HG02588 (cell line): ENCODE results near the gene PAPLN.
A peak's percentile ranks its signal among the peaks of the same experiment; 100 is the strongest.

Experiments used
- ATAC-seq: cut with Tn5 transposase; IDR thresholded peaks from one replicate; pipeline ENCODE4 v1.9.1; 2021; ENCODE audit warnings: mild to moderate bottlenecking, moderate library complexity; ENCODE audit not compliant: unreplicated experiment

The PAPLN gene

DNA sequence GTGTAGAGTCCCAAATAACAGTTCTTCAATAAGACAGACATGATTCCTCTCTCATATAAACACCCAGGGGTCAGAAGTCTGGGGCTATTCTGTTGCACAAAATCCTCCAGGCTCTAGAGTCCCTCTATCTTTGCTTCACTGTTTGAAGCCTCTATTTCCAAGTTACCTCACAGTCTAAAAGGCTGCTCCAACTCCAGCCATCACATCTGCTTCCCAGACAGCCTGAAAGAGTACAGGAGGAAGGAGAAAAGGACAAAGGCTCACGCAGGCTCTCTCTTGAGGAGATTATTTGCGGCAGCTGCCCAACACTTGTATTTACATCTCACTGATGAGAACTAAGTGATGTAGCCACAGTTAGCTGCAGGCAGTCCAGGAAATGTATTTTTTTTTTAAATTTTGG lies 6.4 kb downstream of the PAPLN start:
- no peak for ATAC-seq

DNA sequence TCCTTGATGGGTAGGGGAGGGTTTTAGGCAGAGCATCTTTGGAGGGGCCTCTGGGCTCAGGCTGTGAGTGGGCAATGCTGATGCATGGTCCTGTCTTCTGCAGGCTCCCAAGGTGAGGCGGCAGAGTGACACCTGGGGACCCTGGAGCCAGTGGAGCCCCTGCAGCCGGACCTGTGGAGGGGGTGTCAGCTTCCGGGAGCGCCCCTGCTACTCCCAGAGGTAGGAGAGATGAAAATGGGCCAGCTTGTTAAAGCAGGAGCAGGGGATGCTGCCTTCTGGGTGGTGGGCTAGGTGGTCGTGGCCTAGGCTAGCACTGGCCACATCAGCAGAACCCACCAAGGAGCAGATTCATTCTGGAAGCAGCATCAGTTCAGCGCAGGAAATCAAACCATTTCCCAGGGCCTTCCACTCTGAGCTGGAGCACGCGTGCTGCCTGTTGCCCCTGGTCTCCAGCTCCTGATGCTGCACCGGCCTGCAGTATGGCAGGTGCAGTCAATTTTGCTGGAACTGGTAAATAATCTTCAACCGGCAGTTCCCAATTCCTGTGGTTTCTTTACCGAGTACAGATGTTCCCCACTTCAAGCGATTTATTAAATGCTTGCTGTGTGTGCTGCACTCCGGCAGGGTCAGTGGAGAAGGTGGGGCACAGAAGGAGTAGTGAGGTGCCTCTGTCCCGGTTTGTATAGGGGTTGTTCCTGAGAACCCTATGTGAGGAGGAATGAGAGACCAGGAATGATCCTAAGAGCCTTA lies 7.4 kb downstream of the PAPLN start:
- ATAC-seq, result no peak

DNA sequence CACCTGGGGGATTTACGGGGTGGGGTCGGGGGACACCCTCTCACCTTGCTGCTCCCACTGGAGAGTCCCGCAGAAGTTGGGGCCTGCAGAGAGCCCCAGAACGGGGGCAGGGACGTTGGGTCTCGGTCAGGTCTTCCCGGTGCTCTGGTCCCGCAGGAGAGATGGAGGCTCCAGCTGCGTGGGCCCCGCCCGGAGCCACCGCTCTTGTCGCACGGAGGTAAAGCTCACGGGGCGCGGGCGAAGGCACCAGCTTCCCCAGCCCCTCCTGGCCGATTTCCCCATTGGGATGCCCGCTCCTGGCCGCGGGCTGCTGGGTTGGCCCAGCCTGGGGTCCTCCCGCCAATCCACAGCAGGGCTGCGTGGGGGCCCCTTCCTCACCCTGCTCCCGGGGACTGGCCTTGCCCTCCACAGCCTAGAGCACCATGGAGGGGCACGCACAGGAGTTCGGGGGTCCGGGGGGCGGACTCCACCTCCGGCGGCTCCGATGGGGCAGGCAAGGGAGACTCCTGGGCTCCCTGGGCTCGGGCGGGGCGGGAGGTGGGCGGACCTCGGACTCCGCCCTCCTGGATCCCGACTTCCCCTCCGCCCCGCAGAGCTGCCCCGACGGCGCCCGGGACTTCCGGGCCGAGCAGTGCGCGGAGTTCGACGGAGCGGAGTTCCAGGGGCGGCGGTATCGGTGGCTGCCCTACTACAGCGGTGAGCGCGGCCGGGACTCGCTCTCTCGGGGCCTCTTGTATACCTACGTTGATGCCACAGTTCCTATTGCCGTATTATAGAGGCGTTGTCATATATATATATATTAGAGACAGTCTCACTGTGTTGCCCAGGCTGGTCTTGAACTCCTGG lies 8.4 kb downstream of the PAPLN start:
- peak; percentile 53 for ATAC-seq

DNA sequence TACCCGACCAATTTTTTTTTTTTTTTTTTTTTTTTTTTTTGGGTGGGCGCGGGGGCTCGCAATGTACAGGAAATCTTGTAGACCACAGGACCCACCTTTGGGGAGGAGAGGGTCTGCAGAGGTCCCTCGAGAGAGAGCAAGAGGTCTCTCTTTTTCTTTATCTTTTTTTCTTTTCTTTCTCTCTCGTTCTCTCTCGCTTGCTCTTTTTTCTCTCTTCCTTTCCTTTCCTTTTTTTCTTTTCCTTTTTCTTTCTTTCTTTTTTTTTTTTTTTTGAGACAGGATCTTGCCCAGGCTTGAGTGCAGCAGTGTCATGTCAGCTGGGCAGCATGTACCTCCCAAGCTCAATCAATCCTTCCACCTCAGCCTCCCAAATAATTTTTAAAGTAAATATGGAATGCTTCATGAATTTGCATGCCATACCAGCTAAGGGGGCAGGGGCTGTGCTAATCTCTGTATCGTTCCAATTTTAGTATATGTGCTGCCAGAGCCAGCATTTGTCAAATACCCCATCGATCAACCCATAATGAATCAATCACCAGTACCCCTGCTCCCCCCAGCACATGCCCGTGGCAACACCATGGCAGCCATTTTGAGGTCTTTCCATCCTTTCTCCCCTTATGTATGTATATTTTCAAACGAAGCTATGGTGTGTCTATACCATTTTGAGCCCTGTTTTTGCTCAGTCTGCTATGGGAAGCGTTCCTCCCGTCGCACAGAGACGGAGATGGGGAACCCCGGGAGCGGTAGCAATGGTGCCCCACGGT lies 9.3 kb downstream of the PAPLN start:
- no peak for ATAC-seq

DNA sequence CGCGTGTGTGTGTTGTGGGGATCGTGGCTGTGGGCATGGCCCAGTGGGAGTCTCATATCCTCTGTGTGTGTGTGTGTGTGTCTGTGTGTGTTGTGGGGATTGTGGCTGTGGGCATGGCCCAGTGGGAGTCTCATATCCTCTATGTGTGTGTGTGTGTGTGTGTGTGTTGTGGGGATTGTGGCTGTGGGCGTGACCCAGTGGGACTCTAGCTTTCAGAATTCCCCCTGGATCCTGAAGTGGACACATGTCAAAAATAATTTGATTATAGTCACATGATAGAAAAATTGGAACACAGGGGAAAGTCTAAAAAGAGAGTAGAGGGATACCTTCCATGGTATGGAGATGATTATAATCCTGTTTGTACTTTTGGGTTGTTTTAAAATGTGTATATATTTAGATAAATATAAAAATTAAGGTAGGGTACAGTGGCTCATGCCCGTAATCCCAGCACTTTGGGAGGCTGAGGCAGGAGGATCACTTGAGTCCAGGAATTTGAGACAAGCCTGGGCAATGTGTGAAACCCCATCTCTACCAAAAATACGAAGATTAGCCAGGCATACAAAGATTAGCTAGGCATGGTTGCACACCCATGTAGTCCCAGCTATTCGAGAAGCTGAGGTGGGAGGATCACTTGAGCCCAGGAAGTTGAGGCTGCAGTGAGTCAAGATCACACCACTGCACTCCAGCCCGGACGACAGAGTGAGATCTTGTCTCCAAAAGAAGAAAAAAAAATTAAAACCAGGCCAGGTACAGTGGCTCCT lies 11.0 kb downstream of the PAPLN start:
- no peak for ATAC-seq

DNA sequence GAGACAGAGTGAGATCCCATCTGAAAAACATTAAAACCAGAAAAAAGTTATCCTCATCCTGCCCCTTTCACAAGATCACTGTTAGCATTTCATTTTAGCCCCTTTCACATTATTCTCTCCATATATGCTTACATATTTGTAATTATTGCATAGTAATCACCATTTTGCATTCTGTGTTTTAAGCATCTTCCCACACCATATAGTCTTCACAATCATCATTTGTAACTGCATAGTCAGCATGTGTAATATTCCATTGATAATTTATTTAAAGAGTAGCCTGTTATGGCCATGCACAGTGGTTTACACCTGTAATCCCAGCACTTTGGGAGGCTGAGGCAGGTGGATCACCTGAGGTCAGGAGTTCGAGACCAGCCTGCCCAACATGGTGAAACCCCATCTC lies 11.8 kb downstream of the PAPLN start:
- no peak for ATAC-seq

DNA sequence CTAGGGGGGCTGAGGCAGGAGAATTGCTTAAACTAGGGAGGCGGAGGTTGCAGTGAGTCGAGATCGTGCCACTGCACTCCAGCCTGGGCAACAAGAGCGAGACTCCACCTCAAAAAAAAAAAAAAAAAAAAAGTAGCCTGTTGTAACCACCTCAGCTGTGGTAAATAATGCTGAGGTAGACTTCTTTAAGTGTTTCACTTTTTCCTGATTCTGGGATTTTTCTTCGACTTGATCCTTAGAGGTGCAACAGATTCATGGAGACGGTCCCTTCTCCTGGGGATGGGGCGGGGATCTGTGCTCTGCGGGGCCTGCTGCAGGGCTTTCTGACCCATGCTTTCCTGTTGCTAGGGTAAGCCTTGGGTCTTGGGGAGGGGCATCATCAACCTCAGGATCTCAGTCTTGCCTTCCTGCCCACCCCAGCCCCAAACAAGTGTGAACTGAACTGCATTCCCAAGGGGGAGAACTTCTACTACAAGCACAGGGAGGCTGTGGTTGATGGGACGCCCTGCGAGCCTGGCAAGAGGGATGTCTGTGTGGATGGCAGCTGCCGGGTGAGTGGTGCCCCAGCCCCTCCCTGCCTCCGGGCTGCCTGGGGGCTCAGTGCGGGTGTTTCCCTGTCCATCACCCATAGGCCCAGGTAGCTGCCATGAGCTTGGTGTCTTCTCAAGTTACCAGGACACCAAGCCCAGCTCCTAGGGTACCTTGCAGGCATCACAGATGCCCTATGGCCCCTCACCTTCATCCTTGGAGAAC lies 12.4 kb downstream of the PAPLN start:
- ATAC-seq, result no peak

DNA sequence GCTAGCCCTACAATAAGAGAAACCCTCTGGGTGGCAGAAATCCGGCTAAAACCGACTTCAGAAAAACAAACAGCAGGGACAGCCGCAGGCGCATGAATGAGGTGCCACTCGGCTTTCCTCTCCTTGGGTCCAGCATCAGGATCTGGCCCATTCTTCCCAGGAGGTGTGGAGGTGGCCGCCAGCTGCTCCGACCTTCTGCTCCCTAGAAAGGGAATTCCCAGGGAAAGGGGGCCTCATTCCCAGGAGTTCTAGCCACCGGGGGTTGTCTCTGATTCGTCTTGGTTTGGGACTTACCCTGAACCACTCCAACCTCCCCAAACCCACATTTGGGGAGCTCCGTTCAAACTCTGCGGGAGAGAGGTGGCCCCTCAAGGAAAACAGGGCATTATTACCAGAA lies 13.0 kb downstream of the PAPLN start:
- ATAC-seq, result no peak

DNA sequence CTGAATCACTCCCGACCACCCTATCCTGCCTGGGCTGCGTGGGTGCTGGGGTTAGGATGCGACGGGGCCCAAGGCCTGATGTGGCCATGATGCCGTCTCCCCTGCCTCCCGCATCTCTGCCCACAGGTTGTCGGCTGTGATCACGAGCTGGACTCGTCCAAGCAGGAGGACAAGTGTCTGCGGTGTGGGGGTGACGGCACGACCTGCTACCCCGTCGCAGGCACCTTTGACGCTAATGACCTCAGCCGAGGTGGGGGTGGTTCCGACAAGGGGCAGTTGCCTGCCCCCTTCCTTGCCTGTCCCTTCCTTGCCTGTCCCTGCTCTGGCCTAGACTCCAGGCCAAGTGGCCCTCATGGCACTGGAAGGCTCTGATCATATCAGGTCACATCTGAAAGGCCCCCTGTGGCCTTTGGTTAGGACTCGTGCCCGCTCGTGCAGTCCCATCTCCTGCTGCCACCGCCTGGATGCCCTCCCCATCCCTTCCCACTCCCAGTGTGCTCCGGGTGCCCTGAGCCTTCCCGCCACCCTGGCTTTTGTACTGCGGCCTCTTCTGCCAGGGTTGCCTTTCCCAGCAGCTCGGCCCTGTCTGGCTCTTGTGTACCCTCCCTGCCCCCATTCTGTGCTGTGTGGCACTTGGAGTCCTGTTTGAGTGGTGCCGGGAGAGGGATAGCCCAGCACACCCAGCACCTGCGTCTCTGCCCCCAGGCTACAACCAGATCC lies 13.6 kb downstream of the PAPLN start:
- ATAC-seq, result no peak

DNA sequence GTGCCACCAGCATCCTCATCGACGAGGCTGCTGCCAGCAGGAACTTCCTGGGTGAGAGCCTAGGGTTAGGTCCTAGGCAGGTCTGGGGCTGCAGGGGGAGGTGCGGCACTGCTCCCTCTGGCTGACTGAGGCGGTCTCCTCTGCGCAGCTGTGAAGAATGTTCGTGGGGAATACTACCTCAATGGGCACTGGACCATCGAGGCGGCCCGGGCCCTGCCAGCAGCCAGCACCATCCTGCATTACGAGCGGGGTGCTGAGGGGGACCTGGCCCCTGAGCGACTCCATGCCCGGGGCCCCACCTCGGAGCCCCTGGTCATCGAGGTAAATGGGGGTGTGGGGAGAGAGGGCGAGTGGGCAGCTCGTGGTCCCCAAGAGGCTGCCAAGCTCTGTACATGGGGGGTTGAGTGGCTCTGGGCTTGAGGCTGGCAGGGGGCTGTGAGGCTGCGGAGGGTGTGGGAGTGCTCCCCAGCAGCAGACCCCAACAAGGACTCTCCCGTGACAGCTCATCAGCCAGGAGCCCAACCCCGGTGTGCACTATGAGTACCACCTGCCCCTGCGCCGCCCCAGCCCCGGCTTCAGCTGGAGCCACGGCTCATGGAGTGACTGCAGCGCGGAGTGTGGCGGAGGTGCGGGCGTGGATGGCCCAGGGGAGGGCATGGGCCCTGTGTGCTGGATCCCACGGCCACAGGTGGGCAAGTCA lies 14.4 kb downstream of the PAPLN start:
- no peak for ATAC-seq

DNA sequence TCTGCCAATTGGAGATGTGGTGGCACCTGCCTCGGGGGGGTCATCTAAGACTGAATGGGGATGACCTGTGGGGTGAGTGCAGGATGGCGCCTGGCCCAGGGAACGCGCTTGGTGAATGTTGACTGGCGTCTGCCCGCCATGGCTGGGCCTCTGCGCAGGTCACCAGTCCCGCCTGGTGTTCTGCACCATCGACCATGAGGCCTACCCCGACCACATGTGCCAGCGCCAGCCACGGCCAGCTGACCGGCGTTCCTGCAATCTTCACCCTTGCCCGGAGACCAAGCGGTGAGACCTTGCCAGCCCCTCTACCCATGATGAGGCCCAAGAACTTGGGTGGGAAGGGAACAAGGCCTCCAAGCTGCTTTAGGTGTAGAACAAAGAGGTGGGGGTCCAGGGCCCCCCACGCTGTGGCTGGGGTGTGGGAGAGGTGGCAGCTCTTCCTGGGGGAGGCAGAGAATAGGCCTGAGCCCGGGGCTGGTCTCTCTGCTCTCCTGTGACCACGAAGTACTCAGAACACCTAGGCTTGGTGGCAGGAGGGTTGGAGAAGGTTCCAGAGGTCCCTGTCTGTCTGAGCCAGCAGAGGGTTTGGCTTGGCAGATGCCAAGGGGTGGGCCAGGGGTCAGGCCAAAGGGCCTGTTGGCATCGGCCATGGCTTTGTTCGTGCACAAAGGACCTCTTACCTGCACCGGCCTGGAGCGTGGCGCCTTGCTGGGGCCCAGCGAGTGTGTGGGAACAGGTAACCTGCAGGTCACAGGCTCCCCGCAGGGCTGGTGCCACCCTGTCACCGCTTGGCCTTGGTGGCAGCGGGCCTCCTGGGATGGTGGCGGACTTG lies 15.4 kb downstream of the PAPLN start:
- no peak for ATAC-seq

DNA sequence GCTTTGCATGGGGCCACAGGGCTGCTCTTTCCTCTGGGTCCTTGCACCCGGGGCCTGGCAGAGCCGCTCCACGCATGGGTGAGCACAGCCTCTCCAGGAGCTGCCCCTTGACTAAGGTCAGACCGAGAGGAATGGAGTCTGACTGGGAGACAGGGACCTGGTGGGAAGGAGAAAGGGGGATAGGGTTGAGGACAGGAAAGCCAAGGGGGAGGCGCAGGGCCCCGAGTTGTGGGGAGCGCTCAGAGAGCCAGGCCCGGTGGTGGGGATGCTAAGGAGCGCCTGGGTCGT lies 16.0 kb downstream of the PAPLN start:
- ATAC-seq, result no peak

DNA sequence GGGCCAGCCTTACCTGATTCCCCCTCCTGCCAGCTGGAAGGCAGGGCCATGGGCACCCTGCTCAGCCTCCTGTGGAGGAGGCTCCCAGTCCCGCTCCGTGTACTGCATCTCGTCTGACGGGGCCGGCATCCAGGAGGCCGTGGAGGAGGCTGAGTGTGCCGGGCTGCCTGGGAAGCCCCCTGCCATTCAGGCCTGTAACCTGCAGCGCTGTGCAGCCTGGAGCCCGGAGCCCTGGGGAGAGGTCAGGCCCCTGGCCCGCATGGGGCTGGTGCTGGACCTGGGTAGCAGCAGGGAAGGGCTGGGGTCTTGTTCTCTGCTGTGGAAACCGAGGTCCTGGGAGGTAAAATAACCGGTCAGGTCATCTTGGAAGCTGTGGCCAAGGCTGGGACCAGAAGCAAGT lies 16.4 kb downstream of the PAPLN start:
- ATAC-seq, result no peak

DNA sequence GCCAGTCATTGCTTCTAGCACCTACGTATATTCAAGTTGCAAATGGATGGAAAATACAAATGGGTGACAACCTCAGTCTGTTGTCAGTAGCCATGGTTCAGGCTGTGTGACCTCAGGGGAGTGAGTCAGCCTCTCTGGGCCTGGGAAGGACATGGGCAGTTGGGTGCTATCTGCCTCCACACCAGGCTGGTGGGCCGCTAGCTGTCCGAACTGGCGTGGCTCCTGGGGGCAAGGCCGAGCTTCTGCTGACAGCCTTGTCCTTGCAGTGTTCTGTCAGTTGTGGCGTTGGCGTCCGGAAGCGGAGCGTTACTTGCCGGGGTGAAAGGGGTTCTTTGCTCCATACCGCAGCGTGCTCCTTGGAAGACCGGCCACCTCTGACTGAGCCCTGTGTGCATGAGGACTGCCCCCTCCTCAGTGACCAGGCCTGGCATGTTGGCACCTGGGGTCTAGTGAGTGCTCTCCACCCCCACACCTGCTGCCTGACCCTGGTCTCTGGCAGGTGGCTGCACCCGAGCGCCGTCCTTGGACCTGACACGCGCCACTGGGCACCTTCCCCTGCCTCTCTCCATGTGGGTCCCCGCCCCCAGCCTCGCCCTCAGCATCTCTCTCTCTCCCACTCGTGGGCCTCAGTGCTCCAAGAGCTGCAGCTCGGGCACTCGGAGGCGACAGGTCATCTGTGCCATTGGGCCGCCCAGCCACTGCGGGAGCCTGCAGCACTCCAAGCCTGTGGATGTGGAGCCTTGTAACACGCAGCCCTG lies 17.1 kb downstream of the PAPLN start:
- ATAC-seq, result no peak

DNA sequence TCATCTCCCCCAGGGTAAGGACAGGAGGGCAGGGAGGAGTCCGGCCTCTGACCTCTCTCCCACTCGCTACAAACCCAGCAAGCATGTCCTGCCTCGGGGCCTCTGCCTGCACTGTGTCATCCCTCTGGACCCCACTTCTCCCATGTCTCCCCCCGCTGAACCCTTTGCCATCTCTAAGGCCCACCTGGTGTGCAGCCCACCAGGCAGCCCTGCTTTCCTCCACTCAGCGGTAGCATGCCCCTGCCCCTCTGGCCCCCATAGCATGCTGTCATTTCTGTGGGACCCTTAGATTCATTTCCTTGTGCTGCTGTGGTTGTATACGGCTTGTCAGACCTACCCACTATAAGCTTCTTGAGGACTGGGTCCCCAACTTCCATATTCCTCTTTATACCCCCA lies 17.7 kb downstream of the PAPLN start:
- ATAC-seq, result no peak

DNA sequence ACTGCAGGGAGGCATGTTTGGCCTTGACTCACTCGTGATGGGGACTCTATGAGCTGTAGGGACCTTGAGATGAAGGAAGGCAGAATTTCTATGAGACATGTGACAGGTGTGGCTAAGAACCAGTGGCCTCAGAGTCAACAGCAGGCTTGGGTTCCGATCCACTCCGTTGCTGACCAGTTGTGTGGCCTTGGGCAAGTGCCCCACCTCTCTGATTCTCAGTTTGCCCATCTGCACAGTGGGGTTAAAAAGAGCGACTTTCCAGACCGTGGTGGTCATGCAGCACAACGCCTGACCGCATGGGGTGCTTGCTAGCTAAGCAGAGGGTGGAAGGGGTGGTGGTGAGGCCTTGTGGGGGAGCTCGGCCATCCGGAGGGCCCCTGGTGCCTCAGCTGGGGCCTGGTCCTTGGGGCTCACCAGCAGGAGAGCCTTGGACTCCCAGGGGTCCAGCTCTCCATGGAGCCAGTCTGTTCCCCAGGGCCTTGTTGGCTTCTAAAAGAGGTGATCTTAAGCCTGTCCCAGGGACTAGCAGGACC lies 18.5 kb downstream of the PAPLN start:
- ATAC-seq, result no peak

DNA sequence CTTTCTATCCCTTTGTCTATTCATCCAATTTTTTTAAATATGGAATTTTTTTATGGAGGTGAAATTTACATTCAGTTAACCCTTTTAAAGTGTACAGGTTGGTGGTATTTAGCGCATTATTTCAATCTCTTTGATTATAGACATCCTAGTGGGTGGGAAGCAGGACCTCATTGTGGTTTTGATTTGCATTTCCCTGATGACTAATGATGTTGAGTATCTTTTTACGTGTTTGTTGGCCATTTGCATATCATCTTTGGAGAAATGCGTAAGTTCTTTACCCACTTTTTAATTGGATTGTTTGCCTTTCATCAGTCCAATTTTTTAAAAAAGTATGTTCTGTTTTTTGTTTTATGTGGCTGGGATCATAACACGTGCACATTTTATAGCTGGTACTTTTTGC lies 20.8 kb downstream of the PAPLN start:
- no peak for ATAC-seq
